Measurements from ENCODE around the gene SLC4A2.
A peak's percentile ranks its signal among the peaks of the same experiment; 100 is the strongest.

The SLC4A2 gene

DNA sequence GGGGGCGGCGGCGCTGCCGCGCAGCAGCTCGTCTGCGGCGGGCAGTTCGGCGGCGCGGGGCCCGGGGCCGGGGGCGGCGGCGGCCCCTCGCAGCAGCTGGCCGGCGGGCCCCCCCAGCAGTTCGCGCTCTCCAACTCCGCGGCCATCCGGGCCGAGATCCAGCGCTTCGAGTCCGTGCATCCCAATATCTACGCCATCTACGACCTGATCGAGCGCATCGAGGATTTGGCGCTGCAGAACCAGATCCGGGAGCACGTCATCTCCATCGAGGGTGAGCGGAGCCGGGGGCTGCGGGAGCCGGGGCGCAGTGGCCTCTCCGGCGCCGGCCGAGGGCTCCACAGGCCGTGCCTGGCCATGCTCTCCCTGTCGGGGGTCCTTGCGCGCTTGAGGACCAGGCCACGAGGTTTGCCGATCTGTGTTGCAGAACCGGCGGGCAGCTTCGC is 27.4 kb downstream of the SLC4A2 start:
- H3K36me3 ChIP-seq (ENCODE audit: control insufficient read depth, insufficient read depth, low read length) = peaks cover 2% of the 10 kb centered on the region
- WGBS (ENCODE audit: extremely low coverage, insufficient coverage, low lambda C conversion rate) = no CpG with 5 or more reads among the region's 56 CpGs
- H3K27ac ChIP-seq (ENCODE audit: low read depth, low read length) = no peak overlapping the region

DNA sequence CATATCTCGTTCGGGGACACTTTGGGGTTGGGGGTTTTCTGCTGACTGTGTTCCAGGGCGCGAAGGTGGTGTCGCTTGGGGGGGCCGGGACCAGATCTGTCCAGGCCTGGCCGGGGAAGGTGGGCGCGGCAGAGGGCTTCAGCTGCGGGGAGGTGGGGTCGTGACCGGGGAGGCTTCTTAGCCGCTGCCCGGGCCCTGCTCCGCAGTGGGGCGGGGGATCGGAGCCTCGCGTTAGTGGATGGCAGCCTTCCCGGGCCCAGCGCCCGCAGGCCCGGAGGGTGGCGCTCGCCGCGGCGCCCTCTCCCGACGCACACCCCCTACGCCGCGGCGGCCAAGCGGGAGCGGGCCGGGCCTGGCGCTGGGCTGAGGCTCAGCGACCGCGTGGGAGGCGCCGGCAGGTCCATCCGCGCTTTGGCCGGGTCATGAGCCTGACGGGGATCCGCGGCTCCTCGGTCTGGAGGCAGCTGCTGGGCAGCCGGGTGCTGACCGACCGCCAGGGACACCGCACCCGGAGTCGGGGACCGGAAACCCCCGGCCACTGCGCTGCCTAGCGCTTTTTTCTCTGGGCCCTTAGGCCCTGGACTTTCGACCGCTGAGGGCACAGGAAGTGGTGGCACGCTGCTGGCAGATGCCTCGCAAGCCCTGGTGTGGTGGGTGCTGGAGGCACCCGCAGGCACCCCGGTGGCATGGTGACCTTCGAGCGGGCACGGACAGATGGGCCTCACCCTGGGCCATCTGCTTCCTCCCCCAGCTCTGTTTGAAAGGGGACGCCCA is 28.0 kb downstream of the SLC4A2 start:
- Histone ChIP-seq H3K36me3 (ENCODE audit: control insufficient read depth, insufficient read depth, low read length) (peaks cover 2% of the 10 kb centered on the region), H3K27me3 (ENCODE audit: insufficient read depth, low read length, poor library complexity) (no peaks in the 10 kb centered on the region), H4K5ac (ENCODE audit: low read length) (no peak overlapping the region), H3K79me2 (ENCODE audit: control insufficient read depth, insufficient read depth, low read length) (peaks cover 16% of the 10 kb centered on the region), H3K18ac (ENCODE audit: low read length) (peak overlapping the region; percentile 57), H3K9ac (ENCODE audit: low read length) (peak overlapping the region; percentile 93), H3K4me1 (ENCODE audit: control insufficient read depth, low read depth, low read length) (peaks cover 18% of the 10 kb centered on the region), H3K4me2 (ENCODE audit: low read length) (peak overlapping the region; percentile 91), H3K79me1 (ENCODE audit: low read length) (peaks cover 25% of the 10 kb centered on the region), H3K56ac (ENCODE audit: low read length) (peak overlapping the region; percentile 98), H2AK5ac (ENCODE audit: low read length) (peak overlapping the region; percentile 9), H3K4ac (ENCODE audit: low read depth, low read length) (peak overlapping the region; percentile 27), H2BK120ac (ENCODE audit: low read depth, low read length) (no peak overlapping the region), H3K23ac (ENCODE audit: low read length) (peak overlapping the region; percentile 59), H3K27ac (ENCODE audit: low read depth, low read length) (peak overlapping the region; percentile 1), H2BK15ac (replicated peaks; ENCODE audit: low read depth) (no peak overlapping the region), H2BK5ac (ENCODE audit: low read length) (no peak overlapping the region), H4K8ac (ENCODE audit: low read depth, low read length) (no peak overlapping the region), H3K4me3 (ENCODE audit: low read length) (peak overlapping the region; percentile 82)
- no CpG with 5 or more reads among the region's 70 CpGs for WGBS (ENCODE audit: extremely low coverage, insufficient coverage, low lambda C conversion rate)
- DNase-seq = no peak

More for the DNA sequence above, 27.4 kb downstream of the SLC4A2 start:
- H2AK5ac ChIP-seq (ENCODE audit: low read length) = no peak overlapping the region
- no peak overlapping the region for H4K5ac ChIP-seq (ENCODE audit: low read length)
- no peak overlapping the region for H2BK5ac ChIP-seq (ENCODE audit: low read length)
- H3K4ac ChIP-seq (ENCODE audit: low read depth, low read length) = peak overlapping the region; percentile 27
- H2BK120ac ChIP-seq (ENCODE audit: low read depth, low read length) = no peak overlapping the region
- peak overlapping the region; percentile 93 for H3K9ac ChIP-seq (ENCODE audit: low read length)
- H2BK15ac ChIP-seq (replicated peaks; ENCODE audit: low read depth) = no peak overlapping the region
- H3K56ac ChIP-seq (ENCODE audit: low read length) = peak overlapping the region; percentile 98
- DNase-seq = peak; percentile 53
- H3K4me2 ChIP-seq (ENCODE audit: low read length) = peak overlapping the region; percentile 91
- no peaks in the 10 kb centered on the region for H3K27me3 ChIP-seq (ENCODE audit: insufficient read depth, low read length, poor library complexity)
- no peak overlapping the region for H4K8ac ChIP-seq (ENCODE audit: low read depth, low read length)
- H3K18ac ChIP-seq (ENCODE audit: low read length) = peak overlapping the region; percentile 57
- H3K4me3 ChIP-seq (ENCODE audit: low read length) = peak overlapping the region; percentile 82
- H3K4me1 ChIP-seq (ENCODE audit: control insufficient read depth, low read depth, low read length) = peaks cover 20% of the 10 kb centered on the region
- peak overlapping the region; percentile 94 for H3K23ac ChIP-seq (ENCODE audit: low read length)
- H3K79me2 ChIP-seq (ENCODE audit: control insufficient read depth, insufficient read depth, low read length) = peaks cover 11% of the 10 kb centered on the region
- peaks cover 22% of the 10 kb centered on the region for H3K79me1 ChIP-seq (ENCODE audit: low read length)

DNA sequence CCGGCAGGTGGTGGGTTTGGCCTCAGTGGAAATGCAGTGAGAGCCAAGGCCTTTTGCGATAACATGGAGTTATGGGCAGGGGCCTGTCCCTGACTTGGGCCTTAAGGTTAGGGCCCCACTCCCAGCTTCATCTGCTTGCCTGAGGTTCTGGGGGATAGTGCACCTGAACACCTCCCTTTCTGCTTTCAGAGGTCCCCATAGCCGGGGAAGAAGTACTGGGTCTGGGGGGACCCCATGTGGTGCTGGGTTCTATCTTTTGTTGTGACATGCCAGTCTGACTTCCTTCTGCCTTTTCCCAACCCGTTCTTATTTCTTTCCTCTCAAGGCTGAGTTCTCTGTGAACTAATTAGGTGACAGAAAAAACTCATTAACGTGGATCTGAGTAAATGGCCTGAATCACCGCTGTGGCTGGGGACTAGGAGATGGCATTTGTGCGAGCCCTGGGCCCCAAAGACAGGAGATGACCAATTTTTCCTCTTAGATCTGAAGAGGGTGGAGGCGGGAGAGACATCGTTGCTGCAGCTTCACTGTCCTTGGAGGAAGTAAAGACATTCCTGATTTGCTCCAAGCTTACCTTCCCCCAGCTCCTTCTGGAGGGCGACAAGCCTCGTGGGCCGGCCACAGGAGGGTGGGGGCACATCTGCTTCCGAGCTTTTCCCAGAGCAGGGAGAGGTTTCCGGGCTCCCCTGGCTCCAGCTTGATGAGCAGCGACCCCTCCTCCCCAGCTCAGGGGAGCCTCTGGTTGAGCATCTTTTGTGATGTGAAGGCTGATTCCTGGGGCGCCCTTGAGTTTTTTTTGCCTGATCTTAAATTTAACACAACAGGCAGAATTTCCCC is 28.8 kb downstream of the SLC4A2 start:
- WGBS (ENCODE audit: extremely low coverage, insufficient coverage, low lambda C conversion rate) = no CpG with 5 or more reads among the region's 16 CpGs
- H2BK15ac ChIP-seq (replicated peaks; ENCODE audit: low read depth) = no peak overlapping the region
- H4K8ac ChIP-seq (ENCODE audit: low read depth, low read length) = no peak overlapping the region
- H3K4me1 ChIP-seq (ENCODE audit: control insufficient read depth, low read depth, low read length) = peaks cover 15% of the 10 kb centered on the region
- no peak overlapping the region for H4K5ac ChIP-seq (ENCODE audit: low read length)
- H3K79me2 ChIP-seq (ENCODE audit: control insufficient read depth, insufficient read depth, low read length) = peaks cover 16% of the 10 kb centered on the region
- H3K27ac ChIP-seq (ENCODE audit: low read depth, low read length) = no peak overlapping the region
- H3K79me1 ChIP-seq (ENCODE audit: low read length) = peaks cover 28% of the 10 kb centered on the region
- H3K27me3 ChIP-seq (ENCODE audit: insufficient read depth, low read length, poor library complexity) = no peaks in the 10 kb centered on the region
- H2BK120ac ChIP-seq (ENCODE audit: low read depth, low read length) = no peak overlapping the region
- H3K9ac ChIP-seq (ENCODE audit: low read length) = peak overlapping the region; percentile 93
- peaks cover 2% of the 10 kb centered on the region for H3K36me3 ChIP-seq (ENCODE audit: control insufficient read depth, insufficient read depth, low read length)
- no peak overlapping the region for H2BK5ac ChIP-seq (ENCODE audit: low read length)
- peak overlapping the region; percentile 91 for H3K4me2 ChIP-seq (ENCODE audit: low read length)
- peak overlapping the region; percentile 98 for H3K56ac ChIP-seq (ENCODE audit: low read length)
- H3K23ac ChIP-seq (ENCODE audit: low read length) = peak overlapping the region; percentile 59
- H2AK5ac ChIP-seq (ENCODE audit: low read length) = peak overlapping the region; percentile 9
- no peak for DNase-seq
- H3K4ac ChIP-seq (ENCODE audit: low read depth, low read length) = no peak overlapping the region
- peak overlapping the region; percentile 82 for H3K4me3 ChIP-seq (ENCODE audit: low read length)
- no peak overlapping the region for H3K18ac ChIP-seq (ENCODE audit: low read length)

DNA sequence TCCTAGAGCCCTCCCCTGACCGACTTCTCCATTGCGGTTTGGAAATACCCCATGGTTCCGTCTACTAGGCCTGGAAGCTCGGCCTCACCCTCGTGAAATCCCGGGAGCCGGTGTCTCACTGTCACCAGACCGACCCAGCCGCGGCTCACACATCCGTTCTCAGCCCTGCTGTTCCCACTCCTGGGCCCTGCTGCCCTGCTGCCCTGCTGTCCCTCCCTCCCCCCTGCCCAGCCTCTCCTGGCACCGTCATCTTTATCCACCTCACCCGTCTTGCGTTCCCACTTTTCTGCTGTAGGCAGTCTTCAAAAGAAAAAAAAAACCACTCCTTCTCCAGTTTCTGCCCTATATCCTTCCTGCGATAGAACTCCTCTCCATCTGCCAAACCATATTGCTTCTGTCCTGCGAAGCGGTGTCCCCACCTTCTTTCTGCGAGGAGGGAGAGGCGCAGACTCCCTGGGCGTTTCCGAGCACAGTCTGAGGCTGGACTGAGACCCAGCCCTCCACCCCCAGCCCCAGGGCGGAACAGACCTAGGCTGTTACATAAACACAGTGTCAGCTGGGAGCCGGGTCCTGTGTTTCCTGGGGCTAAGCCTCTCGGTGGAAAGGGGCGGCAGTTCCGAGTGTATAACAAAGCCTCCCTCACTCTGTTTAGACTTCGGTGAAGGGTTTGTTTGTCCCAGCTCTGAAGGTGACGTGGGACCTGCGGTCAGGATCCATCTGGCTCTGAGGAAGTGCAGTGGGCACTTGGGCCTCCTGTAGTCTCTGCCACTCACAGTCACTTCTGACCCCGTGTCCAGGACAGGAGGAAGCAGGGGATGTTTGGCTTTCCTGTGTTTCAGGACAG is 29.7 kb downstream of the SLC4A2 start:
- Histone ChIP-seq H2AK5ac (ENCODE audit: low read length) (no peak overlapping the region), H3K36me3 (ENCODE audit: control insufficient read depth, insufficient read depth, low read length) (peaks cover 2% of the 10 kb centered on the region), H2BK5ac (ENCODE audit: low read length) (no peak overlapping the region), H3K27me3 (ENCODE audit: insufficient read depth, low read length, poor library complexity) (no peaks in the 10 kb centered on the region), H3K4me1 (ENCODE audit: control insufficient read depth, low read depth, low read length) (peaks cover 15% of the 10 kb centered on the region), H3K56ac (ENCODE audit: low read length) (peak overlapping the region; percentile 62), H3K79me1 (ENCODE audit: low read length) (peaks cover 32% of the 10 kb centered on the region), H3K23ac (ENCODE audit: low read length) (no peak overlapping the region), H2BK15ac (replicated peaks; ENCODE audit: low read depth) (no peak overlapping the region), H3K4me3 (ENCODE audit: low read length) (no peak overlapping the region), H3K27ac (ENCODE audit: low read depth, low read length) (no peak overlapping the region), H4K5ac (ENCODE audit: low read length) (no peak overlapping the region), H3K79me2 (ENCODE audit: control insufficient read depth, insufficient read depth, low read length) (peaks cover 21% of the 10 kb centered on the region), H2BK120ac (ENCODE audit: low read depth, low read length) (no peak overlapping the region), H3K9ac (ENCODE audit: low read length) (peak overlapping the region; percentile 9), H4K8ac (ENCODE audit: low read depth, low read length) (no peak overlapping the region), H3K4me2 (ENCODE audit: low read length) (peak overlapping the region; percentile 14), H3K4ac (ENCODE audit: low read depth, low read length) (no peak overlapping the region), H3K18ac (ENCODE audit: low read length) (no peak overlapping the region)
- DNase-seq = peak; percentile 61
- WGBS (ENCODE audit: extremely low coverage, insufficient coverage, low lambda C conversion rate) = no CpG with 5 or more reads among the region's 30 CpGs

DNA sequence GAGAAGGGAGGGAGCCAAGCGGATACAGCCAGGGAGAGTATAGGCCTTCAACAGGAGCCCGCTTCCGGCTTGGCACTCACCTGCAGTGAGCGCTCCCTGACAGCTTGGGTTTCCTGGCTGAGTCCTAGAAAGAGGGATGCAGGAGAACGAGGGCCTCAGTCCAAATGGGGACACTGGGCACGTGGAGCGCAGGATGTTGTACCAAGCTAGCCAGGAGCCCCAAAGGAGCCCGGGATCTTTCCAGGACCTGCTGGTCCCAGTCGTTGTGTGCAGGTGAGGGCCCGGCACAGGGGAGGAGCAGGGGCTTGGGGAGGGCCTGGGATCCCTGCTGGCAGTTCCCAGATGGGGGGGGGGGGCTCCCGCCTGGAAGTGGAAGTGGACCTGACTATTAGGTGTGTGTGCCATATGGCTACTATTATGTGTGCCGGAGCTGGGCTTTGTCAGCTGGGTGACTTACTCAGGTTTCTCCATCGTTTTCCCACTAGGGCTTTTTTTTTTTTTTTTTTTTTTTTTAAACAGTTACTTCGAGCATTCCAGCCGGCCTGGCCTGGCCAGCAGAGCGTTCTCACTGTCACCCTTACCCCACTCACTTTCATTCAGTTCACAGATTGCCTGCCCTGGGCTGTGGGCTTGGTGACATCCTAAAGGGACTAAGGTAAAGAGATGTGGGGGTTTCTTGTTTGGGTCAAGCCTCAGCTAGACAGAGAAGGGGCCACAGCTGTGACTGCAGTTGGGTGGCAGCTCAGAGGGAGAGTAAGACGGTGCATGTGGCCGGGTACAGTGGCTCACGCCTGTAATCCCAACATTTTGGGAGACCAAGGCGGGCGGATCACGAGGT is 30.7 kb downstream of the SLC4A2 start:
- H3K4ac ChIP-seq (ENCODE audit: low read depth, low read length) = no peak overlapping the region
- no peak overlapping the region for H2BK15ac ChIP-seq (replicated peaks; ENCODE audit: low read depth)
- H3K79me2 ChIP-seq (ENCODE audit: control insufficient read depth, insufficient read depth, low read length) = peaks cover 22% of the 10 kb centered on the region
- no peak overlapping the region for H3K27ac ChIP-seq (ENCODE audit: low read depth, low read length)
- no peak for DNase-seq
- no CpG with 5 or more reads among the region's 22 CpGs for WGBS (ENCODE audit: extremely low coverage, insufficient coverage, low lambda C conversion rate)
- no peak overlapping the region for H3K23ac ChIP-seq (ENCODE audit: low read length)
- peaks cover 36% of the 10 kb centered on the region for H3K79me1 ChIP-seq (ENCODE audit: low read length)
- no peak overlapping the region for H4K8ac ChIP-seq (ENCODE audit: low read depth, low read length)
- no peak overlapping the region for H3K4me2 ChIP-seq (ENCODE audit: low read length)
- H3K36me3 ChIP-seq (ENCODE audit: control insufficient read depth, insufficient read depth, low read length) = peaks cover 2% of the 10 kb centered on the region
- no peak overlapping the region for H2BK5ac ChIP-seq (ENCODE audit: low read length)
- H2AK5ac ChIP-seq (ENCODE audit: low read length) = no peak overlapping the region
- no peak overlapping the region for H4K5ac ChIP-seq (ENCODE audit: low read length)
- no peak overlapping the region for H3K4me3 ChIP-seq (ENCODE audit: low read length)
- no peak overlapping the region for H2BK120ac ChIP-seq (ENCODE audit: low read depth, low read length)
- no peaks in the 10 kb centered on the region for H3K27me3 ChIP-seq (ENCODE audit: insufficient read depth, low read length, poor library complexity)
- H3K9ac ChIP-seq (ENCODE audit: low read length) = peak overlapping the region; percentile 9
- H3K18ac ChIP-seq (ENCODE audit: low read length) = no peak overlapping the region
- peaks cover 15% of the 10 kb centered on the region for H3K4me1 ChIP-seq (ENCODE audit: control insufficient read depth, low read depth, low read length)
- H3K56ac ChIP-seq (ENCODE audit: low read length) = peak overlapping the region; percentile 42
